Measurements from ENCODE around the gene TUSC1.
"Not testable (repeated sequence)": the region's sequence is repeated elsewhere in the genome, so short reads cannot be mapped to it uniquely, and the experiment has no call there.

TUSC1 gene

DNA sequence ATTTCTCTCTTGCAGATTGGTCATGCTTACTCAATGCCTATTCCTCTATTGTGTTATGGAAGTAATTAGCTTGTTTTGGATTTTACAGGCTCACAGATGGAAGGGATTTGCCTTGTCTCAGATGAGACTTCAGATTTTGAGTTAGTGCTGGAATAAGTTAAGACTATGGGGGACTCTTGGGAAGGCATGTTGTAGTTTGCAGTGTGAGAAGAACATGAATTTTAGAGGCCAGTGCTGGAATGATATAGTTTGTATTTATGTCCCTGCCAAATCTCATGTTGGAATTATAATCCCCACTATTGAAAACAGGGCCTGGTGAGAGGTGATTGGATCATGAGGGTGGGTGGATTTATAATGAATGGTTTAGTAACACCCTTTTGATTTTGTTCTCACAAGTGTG lies 6.1 kb upstream of the TUSC1 start:
- no peaks in the 10 kb centered on the region for H3K9me3 Mint-ChIP-seq
- H3K36me3 Mint-ChIP-seq (ENCODE audit: low read depth), result no peaks in the 10 kb centered on the region
- no peak for DNase-seq
- H3K4me1 Mint-ChIP-seq, result no peaks in the 10 kb centered on the region
- TF ChIP-seq, protein P1, sequence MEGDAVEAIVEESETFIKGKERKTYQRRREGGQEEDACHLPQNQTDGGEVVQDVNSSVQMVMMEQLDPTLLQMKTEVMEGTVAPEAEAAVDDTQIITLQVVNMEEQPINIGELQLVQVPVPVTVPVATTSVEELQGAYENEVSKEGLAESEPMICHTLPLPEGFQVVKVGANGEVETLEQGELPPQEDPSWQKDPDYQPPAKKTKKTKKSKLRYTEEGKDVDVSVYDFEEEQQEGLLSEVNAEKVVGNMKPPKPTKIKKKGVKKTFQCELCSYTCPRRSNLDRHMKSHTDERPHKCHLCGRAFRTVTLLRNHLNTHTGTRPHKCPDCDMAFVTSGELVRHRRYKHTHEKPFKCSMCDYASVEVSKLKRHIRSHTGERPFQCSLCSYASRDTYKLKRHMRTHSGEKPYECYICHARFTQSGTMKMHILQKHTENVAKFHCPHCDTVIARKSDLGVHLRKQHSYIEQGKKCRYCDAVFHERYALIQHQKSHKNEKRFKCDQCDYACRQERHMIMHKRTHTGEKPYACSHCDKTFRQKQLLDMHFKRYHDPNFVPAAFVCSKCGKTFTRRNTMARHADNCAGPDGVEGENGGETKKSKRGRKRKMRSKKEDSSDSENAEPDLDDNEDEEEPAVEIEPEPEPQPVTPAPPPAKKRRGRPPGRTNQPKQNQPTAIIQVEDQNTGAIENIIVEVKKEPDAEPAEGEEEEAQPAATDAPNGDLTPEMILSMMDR (IDR thresholded peaks at IDR 0.05), result no peak
- no peak overlapping the region for H3K27ac Mint-ChIP-seq
- H3K4me3 Mint-ChIP-seq, result no peak overlapping the region
- H3K27me3 Mint-ChIP-seq (ENCODE audit: low read depth, poor library complexity), result peaks cover 6% of the 10 kb centered on the region

- Mint-ChIP-seq H3K27me3 (ENCODE audit: low read depth, poor library complexity) (peaks cover 4% of the 10 kb centered on the region), H3K36me3 (ENCODE audit: low read depth) (no peaks in the 10 kb centered on the region), H3K4me3 (no peak overlapping the region), H3K9me3 (peaks cover 11% of the 10 kb centered on the region), H3K4me1 (no peaks in the 10 kb centered on the region), H3K27ac (no peak overlapping the region)
- DNase-seq, result no peak
- TF ChIP-seq, protein P1 (IDR thresholded peaks at IDR 0.05), result no peak
Observed at GRCh38 chr9:25681266-25681665, 3.0 kb upstream of the TUSC1 start.

DNA sequence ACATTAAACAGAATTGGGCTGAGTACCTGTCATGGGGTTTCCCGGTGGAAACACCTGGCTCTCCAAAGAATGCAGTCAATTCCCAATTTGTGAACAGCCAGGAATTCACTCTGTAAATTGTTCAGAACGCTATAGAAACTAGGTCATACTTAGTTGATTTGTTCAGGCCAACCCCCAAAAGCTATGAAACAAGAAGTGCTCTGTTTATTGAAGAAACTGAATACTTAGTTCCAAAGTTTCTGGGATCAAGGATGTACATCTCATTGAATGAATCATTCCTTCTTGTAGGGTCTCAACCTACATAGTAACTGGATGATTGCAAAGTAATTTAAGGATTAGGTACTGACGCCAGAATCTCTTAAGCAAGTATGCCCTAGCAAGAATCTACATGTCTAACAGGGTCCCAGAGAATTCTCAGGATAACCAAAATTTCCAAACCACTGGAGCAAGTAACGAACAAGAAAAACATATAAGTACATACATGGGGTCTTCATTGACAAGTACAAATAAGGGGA lies 659 bp upstream of the TUSC1 start:
- H3K27ac Mint-ChIP-seq, result no peak overlapping the region
- TF ChIP-seq, protein P1 (IDR thresholded peaks at IDR 0.05), result no peak
- peaks cover 11% of the 10 kb centered on the region for H3K9me3 Mint-ChIP-seq
- no peaks in the 10 kb centered on the region for H3K36me3 Mint-ChIP-seq (ENCODE audit: low read depth)
- H3K27me3 Mint-ChIP-seq (ENCODE audit: low read depth, poor library complexity), result no peaks in the 10 kb centered on the region
- no peaks in the 10 kb centered on the region for H3K4me1 Mint-ChIP-seq
- H3K4me3 Mint-ChIP-seq, result no peak overlapping the region
- DNase-seq, result no peak

DNA sequence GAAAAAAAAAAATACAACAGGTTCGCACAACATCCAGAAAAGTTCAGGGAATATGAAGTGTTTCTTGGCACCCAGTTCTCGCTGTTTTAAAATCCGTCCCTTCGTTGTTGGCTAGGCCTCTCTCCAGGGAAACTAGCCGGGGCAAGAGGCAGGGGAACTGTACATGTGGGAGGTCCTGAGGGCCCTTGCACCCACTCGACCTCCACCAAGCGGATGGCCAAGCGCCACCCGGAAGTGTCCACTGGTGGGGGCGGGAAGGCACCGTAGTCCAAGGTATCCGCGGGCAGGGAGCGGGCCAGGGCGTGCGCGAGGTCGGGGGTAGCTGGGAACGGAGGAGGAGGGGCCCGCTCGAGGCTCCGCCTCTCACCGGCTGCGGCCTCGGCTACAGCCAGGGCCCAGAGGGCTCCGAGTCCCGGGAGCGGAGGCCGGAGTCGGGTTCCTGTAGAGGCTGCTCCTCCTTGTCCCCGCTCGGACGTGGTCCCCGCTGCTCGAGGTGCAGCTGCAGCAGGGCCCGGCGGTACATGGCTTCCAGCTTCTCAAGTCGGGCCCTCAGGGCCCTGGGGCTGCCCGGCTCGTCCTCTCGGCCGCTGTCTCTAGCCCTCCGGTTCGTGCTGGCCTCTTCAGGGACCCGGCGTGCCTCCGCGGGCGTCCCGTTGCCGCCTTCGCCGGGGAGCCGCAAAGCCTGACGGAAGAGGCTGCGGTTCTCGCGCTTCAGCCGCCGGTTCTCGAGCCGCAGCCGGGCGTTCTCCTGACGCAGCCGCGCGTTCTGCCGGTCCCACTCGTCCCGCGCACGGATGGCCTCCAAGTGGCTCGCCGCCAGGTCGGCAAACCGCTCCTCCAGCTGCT lies 720 bp downstream of the TUSC1 start:
- no peaks in the 10 kb centered on the region for H3K27me3 Mint-ChIP-seq (ENCODE audit: low read depth, poor library complexity)
- H3K4me1 Mint-ChIP-seq, result no peaks in the 10 kb centered on the region
- no peak overlapping the region for H3K27ac Mint-ChIP-seq
- H3K4me3 Mint-ChIP-seq, result no peak overlapping the region
- no peak for DNase-seq
- H3K9me3 Mint-ChIP-seq, result peaks cover 11% of the 10 kb centered on the region
- TF ChIP-seq, protein P1 (IDR thresholded peaks at IDR 0.05), result no peak
- no peaks in the 10 kb centered on the region for H3K36me3 Mint-ChIP-seq (ENCODE audit: low read depth)

- peaks cover 16% of the 10 kb centered on the region for H3K9me3 Mint-ChIP-seq
- peak overlapping the region; percentile 75 for H3K27ac Mint-ChIP-seq
- not testable (repeated sequence) for H3K4me3 Mint-ChIP-seq; H3K27me3 Mint-ChIP-seq (ENCODE audit: low read depth, poor library complexity); H3K4me1 Mint-ChIP-seq; DNase-seq; H3K36me3 Mint-ChIP-seq (ENCODE audit: low read depth)
Observed at GRCh38 chr9:25675858-25676257, 2.4 kb downstream of the TUSC1 start.

DNA sequence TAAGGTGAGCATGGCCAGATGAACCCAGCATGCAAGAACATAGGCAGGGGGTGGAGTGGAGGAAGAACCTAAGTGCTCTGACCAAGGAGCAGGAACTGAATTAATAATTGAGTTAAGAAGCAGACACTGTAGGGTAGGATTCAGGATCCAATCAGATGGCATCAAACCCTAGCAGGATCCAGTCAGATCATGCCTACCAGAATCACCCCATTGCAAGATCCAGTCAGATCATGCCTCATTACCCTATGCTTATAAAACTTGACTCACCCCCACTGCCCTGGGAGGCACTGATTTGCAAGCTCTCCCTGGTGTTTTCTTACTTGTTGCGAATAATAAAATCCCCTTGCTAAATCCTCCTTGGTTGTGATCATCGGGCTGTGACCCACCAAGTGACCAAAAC lies 19.7 kb downstream of the TUSC1 start:
- H3K27me3 Mint-ChIP-seq (ENCODE audit: low read depth, poor library complexity), result peaks cover 3% of the 10 kb centered on the region
- TF ChIP-seq, protein P1 (IDR thresholded peaks at IDR 0.05), result no peak

More for the DNA sequence above, 19.7 kb downstream of the TUSC1 start:
- Mint-ChIP-seq H3K36me3 (ENCODE audit: low read depth) (no peaks in the 10 kb centered on the region), H3K4me1 (peaks cover 17% of the 10 kb centered on the region), H3K27ac (peak overlapping the region; percentile 97), H3K9me3 (peaks cover 18% of the 10 kb centered on the region), H3K4me3 (no peak overlapping the region)
- DNase-seq, result peak; percentile 3

Measured in nephron progenitor cell (in vitro differentiated cells).